ENCODE data around the gene NMUR1. TPM values are rescaled to one million over a fixed set of nuclear protein-coding genes. Genes with fewer than 3 reads are reported as not detected.
A peak's percentile ranks its signal among the peaks of the same experiment; 100 is the strongest.

Gene NMUR1
- total RNA-seq, 1 donor from 2014 or later, result 0.22 TPM

- intact Hi-C loops (cut with DNase I), result no loop called here
- peak; percentile 55 for DNase-seq (ENCODE audit: low spot score)
These were observed 2.1 kb downstream of the NMUR1 start for GRCh38 chr2:231527955-231528635.

- DNase-seq (ENCODE audit: low spot score), result no peak
- intact Hi-C loops (cut with DNase I), result no loop called here
These were observed 3.2 kb downstream of the NMUR1 start for GRCh38 chr2:231527091-231527395.

- DNase-seq (ENCODE audit: low spot score), result peak; percentile 69
- intact Hi-C loops (cut with DNase I), result no loop called here
These were observed 3.7 kb downstream of the NMUR1 start for GRCh38 chr2:231526341-231527090.

GRCh38 chr2:231525248-231526163 lies 4.7 kb downstream of the NMUR1 start:
- intact Hi-C loops (cut with DNase I), result no loop called here
- peak; percentile 65 for DNase-seq (ENCODE audit: low spot score)

GRCh38 chr2:231524477-231525247 lies 5.6 kb downstream of the NMUR1 start:
- intact Hi-C loops (cut with DNase I), result no loop called here

GRCh38 chr2:231523451-231524285 lies 6.6 kb downstream of the NMUR1 start:
- intact Hi-C loops (cut with DNase I), result no loop called here
- DNase-seq (ENCODE audit: low spot score), result peak; percentile 67

More at GRCh38 chr2:231524477-231525247, 5.6 kb downstream of the NMUR1 start:
- peak; percentile 26 for DNase-seq (ENCODE audit: low spot score)

GRCh38 chr2:231522418-231523180 lies 7.6 kb downstream of the NMUR1 start:
- intact Hi-C loops (cut with DNase I), result no loop called here
- DNase-seq (ENCODE audit: low spot score), result peak; percentile 58

GRCh38 chr2:231521443-231521842 lies 8.8 kb downstream of the NMUR1 start:
- no peak for DNase-seq (ENCODE audit: low spot score)
- intact Hi-C loops (cut with DNase I), result no loop called here

- DNase-seq (ENCODE audit: low spot score), result no peak
These were observed 10.2 kb downstream of the NMUR1 start for GRCh38 chr2:231519975-231520555.

GRCh38 chr2:231518771-231519170 lies 11.5 kb downstream of the NMUR1 start:
- DNase-seq (ENCODE audit: low spot score), result no peak
- intact Hi-C loops (cut with DNase I), result loop anchor here (2.0 to 10.0 kb wide), 3 partner anchors 38 to 196 kb away; no protein-coding TSS in a partner anchor

More at GRCh38 chr2:231519975-231520555, 10.2 kb downstream of the NMUR1 start:
- intact Hi-C loops (cut with DNase I), result loop anchor here (2.0 to 10.0 kb wide), 3 partner anchors 37 to 195 kb away; no protein-coding TSS in a partner anchor

- no peak for DNase-seq (ENCODE audit: low spot score)
- intact Hi-C loops (cut with DNase I), result loop anchor here (5.0 to 10.0 kb wide), 2 partner anchors 87 to 199 kb away; no protein-coding TSS in a partner anchor
These were observed 14.6 kb downstream of the NMUR1 start for GRCh38 chr2:231515603-231516002.

GRCh38 chr2:231514951-231515297 lies 15.3 kb downstream of the NMUR1 start:
- intact Hi-C loops (cut with DNase I), result loop anchor here (5.0 to 10.0 kb wide), 3 partner anchors 87 to 977 kb away; no protein-coding TSS in a partner anchor
- DNase-seq (ENCODE audit: low spot score), result no peak

GRCh38 chr2:231514225-231514950 lies 15.9 kb downstream of the NMUR1 start:
- peak; percentile 98 for DNase-seq (ENCODE audit: low spot score)
- intact Hi-C loops (cut with DNase I), result loop anchor here (5.0 to 10.0 kb wide), 2 partner anchors 200 to 978 kb away; no protein-coding TSS in a partner anchor

GRCh38 chr2:231513746-231514224 lies 16.5 kb downstream of the NMUR1 start:
- no peak for DNase-seq (ENCODE audit: low spot score)
- intact Hi-C loops (cut with DNase I), result loop anchor here (5.0 to 10.0 kb wide), 2 partner anchors 201 to 979 kb away; no protein-coding TSS in a partner anchor

GRCh38 chr2:231512222-231512621 lies 18.0 kb downstream of the NMUR1 start:
- DNase-seq (ENCODE audit: low spot score), result no peak
- intact Hi-C loops (cut with DNase I), result loop anchor here (5.0 to 10.0 kb wide), 2 partner anchors 203 to 980 kb away; no protein-coding TSS in a partner anchor

GRCh38 chr2:231503766-231504165 lies 26.5 kb downstream of the NMUR1 start:
- no peak for DNase-seq (ENCODE audit: low spot score)
- intact Hi-C loops (cut with DNase I), result no loop called here

Measured in cardiac septum (tissue), 1 donor.